ENCODE results near the gene RAPGEF4.

RAPGEF4 gene

DNA sequence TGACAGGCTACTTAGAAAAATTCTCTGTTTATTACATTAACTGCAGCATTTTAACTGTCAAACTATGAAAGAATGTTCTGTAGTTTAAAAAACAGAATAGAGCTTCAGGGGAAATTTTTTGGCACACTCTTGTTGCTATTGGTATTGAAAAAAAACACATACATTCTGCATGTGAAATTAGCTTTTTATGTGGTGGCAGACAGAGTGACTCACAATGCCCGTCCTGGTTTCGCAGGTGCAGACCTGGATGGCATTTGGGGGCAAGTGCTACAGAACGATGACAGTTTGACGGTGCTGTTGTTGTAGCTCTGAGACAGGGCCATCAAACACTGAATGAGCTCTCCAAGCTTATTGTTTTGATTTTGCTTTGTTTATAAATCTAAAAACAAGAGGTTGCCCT is 235.0 kb downstream of the RAPGEF4 start:
- DNase-seq (ENCODE audit: low read depth): no peak
- TF ChIP-seq, protein P1, sequence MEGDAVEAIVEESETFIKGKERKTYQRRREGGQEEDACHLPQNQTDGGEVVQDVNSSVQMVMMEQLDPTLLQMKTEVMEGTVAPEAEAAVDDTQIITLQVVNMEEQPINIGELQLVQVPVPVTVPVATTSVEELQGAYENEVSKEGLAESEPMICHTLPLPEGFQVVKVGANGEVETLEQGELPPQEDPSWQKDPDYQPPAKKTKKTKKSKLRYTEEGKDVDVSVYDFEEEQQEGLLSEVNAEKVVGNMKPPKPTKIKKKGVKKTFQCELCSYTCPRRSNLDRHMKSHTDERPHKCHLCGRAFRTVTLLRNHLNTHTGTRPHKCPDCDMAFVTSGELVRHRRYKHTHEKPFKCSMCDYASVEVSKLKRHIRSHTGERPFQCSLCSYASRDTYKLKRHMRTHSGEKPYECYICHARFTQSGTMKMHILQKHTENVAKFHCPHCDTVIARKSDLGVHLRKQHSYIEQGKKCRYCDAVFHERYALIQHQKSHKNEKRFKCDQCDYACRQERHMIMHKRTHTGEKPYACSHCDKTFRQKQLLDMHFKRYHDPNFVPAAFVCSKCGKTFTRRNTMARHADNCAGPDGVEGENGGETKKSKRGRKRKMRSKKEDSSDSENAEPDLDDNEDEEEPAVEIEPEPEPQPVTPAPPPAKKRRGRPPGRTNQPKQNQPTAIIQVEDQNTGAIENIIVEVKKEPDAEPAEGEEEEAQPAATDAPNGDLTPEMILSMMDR (IDR thresholded peaks at IDR 0.05; ENCODE audit: insufficient read depth, low read depth, low read length, missing control alignments): no peak

DNA sequence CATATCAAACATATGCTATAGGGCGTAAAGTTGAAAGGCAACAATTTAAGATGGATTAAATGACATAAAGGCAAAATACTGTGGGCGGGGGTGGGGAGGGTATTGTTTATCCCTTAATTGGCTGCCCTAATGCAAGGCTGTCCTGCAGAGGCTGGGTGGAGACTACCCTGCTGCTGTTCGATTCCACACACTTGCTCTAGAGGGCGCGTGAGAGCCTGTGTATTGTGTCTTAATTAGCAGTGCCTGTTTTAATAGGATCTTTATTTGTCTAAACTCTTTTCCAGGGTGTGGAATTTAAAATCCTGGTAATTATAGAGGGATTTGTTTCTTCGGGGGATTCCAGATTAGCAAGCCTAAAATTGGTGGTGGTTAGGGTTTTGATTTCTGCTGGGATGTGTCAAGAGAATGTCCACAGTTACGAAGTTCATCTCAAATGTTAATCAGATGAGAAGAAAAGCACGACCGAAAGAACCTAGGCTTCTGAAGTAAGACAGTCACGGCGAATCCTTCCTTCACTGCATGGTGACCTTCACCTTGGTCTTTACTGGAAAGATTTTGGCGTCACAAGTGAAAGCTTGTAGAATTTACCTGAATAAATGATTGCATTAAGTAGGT is 236.5 kb downstream of the RAPGEF4 start:
- peak; percentile 71 for DNase-seq (ENCODE audit: low read depth)
- TF ChIP-seq, protein P1 (IDR thresholded peaks at IDR 0.05; ENCODE audit: insufficient read depth, low read depth, low read length, missing control alignments): peak; percentile 97
- H3K4me3 ChIP-seq (ENCODE audit: low read length): no peak overlapping the region

More for the DNA sequence above, 235.0 kb downstream of the RAPGEF4 start:
- H3K4me3 ChIP-seq (ENCODE audit: low read length): no peak overlapping the region

DNA sequence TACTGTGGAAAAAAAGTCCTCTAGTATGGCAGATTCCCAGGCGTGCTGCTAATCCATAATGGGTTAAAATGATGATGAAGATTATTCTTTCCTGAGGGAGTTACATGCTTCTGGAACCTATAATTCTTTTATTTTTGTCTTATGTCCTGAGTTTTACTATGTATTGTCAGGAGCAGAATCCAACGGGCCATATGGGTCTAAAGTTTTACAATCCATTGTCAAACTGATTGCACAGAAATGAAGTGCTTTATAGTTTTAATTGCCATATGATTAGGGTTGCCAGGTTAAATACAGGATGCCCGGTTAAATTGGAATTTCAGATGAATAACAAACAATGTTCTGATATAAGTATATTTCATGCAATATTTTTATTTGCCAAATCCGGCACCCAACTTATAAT is 239.1 kb downstream of the RAPGEF4 start:
- no peak overlapping the region for H3K4me3 ChIP-seq (ENCODE audit: low read length)
- no peak for DNase-seq (ENCODE audit: low read depth)
- TF ChIP-seq, protein P1 (IDR thresholded peaks at IDR 0.05; ENCODE audit: insufficient read depth, low read depth, low read length, missing control alignments): no peak

DNA sequence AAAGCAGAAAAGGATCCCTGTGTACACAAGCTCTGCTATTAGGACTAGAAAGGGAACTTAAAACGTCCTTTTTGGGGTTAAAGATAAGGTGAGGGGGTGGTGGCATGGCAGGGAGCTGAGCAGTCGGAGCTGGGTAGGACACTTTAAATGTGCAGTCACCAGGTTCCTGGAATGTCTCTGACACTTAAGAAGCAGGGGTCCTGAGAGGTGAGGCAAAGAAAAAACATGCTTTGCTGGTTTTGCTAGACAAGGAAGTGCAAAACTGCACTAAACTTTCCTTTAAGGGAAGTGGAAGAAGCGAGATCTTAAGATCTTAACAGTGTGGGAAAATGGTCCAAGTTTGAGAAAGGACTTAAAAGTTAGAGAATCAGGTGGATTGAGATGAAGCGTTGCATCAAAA is 240.5 kb downstream of the RAPGEF4 start:
- TF ChIP-seq, protein P1 (IDR thresholded peaks at IDR 0.05; ENCODE audit: insufficient read depth, low read depth, low read length, missing control alignments): no peak
- DNase-seq (ENCODE audit: low read depth): no peak
- H3K4me3 ChIP-seq (ENCODE audit: low read length): no peak overlapping the region

DNA sequence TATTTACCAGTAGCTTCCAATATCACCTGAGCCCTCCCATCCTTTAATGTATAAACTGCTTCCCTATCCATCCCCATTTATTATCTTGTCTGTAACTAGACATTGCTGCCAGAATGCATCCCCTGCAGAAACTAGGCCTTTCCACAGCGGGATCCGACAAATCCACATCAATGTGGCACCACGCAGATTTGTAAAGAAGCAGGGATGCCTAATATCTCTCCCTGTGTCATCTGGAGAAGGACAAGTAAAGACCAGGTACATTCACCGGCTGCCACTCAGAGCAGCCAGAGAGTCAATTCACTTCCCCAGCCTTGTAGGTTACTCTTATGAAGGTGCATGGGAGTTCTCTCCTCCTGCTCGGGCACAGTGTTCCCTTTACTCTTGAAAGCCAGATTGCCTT is 241.2 kb downstream of the RAPGEF4 start:
- no peak for DNase-seq (ENCODE audit: low read depth)
- no peak overlapping the region for H3K4me3 ChIP-seq (ENCODE audit: low read length)
- TF ChIP-seq, protein P1 (IDR thresholded peaks at IDR 0.05; ENCODE audit: insufficient read depth, low read depth, low read length, missing control alignments): no peak

DNA sequence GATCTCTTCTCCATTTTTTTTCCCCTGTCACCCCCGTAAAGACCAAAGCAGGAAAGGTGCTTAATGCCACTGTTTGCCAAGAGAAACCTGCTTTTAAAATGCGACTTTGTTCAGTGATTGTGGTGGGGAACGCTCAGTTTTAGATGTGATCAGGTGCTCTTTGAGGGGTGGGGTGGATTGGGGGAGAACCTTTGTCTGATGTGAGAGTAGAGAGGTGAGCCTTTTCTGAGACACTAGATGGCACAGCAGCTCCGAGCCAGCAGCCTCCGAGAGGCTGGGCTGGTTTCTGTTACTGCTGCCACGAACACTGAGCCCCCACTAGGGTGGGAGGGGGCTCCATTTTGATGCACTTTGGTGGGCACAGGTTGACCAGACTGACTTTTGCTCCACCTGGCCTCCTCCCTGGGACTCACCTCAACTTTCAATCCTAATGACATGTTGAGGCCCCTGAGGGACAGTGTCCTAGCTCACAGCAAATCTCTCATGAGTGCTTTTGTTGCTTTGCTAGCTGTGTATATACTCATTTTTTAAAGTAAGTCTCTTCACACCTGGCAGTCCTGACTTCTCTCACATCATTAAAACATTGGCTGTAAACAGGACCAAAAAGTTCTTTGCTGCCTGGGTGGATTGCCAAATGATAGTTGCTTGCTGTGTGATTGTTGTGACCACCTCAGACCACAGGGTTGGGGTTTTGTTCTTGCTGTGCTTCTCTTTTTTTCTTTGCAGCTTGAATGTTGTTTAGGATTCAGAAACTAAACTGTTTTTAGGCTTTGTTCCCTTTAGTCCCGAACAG is 241.8 kb downstream of the RAPGEF4 start:
- no peak for DNase-seq (ENCODE audit: low read depth)
- TF ChIP-seq, protein P1 (IDR thresholded peaks at IDR 0.05; ENCODE audit: insufficient read depth, low read depth, low read length, missing control alignments): no peak
- H3K4me3 ChIP-seq (ENCODE audit: low read length): no peak overlapping the region

DNA sequence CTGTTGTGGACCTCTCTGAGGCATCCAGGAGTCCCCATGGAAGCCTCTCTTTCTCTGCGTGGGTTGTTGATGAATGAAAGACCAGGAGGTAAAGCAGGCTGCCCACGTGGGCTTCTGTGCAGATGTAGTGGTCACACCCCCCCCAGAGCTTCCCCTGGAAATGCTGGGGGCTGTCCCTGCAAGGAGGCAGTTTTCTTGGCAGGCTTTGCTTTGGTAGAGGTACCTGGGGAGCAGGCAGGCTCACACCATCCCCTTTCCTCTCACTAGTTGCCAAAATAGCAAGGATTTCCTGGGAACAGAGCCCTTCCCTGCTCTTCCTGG is 242.4 kb downstream of the RAPGEF4 start:
- no peak overlapping the region for H3K4me3 ChIP-seq (ENCODE audit: low read length)
- DNase-seq (ENCODE audit: low read depth): no peak
- TF ChIP-seq, protein P1 (IDR thresholded peaks at IDR 0.05; ENCODE audit: insufficient read depth, low read depth, low read length, missing control alignments): no peak

All from epithelial cell of esophagus (primary cell).